ENCODE data around the gene HES7. TPM values are rescaled to one million over a fixed set of nuclear protein-coding genes. Genes with fewer than 3 reads are reported as not detected.

HES7 gene

GRCh38 chr17:8072341-8072728, 51.6 kb downstream of the HES7 start:
- Histone ChIP-seq H3K4me2 (ENCODE audit: low read length) (no peak overlapping the region), H3K4me3 (ENCODE audit: low read length) (no peak overlapping the region), H3K36me3 (ENCODE audit: insufficient read depth, low read length) (no peaks in the 10 kb centered on the region), H3K9me3 (replicated peaks; ENCODE audit: low read length) (no peaks in the 10 kb centered on the region), H3K27me3 (ENCODE audit: control insufficient read depth, insufficient read depth, low read length) (peaks cover 87% of the 10 kb centered on the region), H3K4me1 (ENCODE audit: control insufficient read depth, insufficient read depth, low read length) (peaks cover 12% of the 10 kb centered on the region), H3K9ac (ENCODE audit: low read depth, low read length) (no peak overlapping the region)

- H3K4me3 ChIP-seq (ENCODE audit: low read length): no peak overlapping the region
- H3K9me3 ChIP-seq (replicated peaks; ENCODE audit: low read length): no peaks in the 10 kb centered on the region
- H3K4me1 ChIP-seq (ENCODE audit: control insufficient read depth, insufficient read depth, low read length): peaks cover 12% of the 10 kb centered on the region
- H3K36me3 ChIP-seq (ENCODE audit: insufficient read depth, low read length): no peaks in the 10 kb centered on the region
- no peak overlapping the region for H3K9ac ChIP-seq (ENCODE audit: low read depth, low read length)
- H3K27me3 ChIP-seq (ENCODE audit: control insufficient read depth, insufficient read depth, low read length): peaks cover 88% of the 10 kb centered on the region
- no peak overlapping the region for H3K4me2 ChIP-seq (ENCODE audit: low read length)
Measured at GRCh38 chr17:8071496-8071895, 52.4 kb downstream of the HES7 start.

Small RNA genes lying within 50 kb of the gene (small RNA-seq; reads per million reads assigned to genes)
- gene MIR4314: not detected

Data from skeletal muscle satellite cell (primary cell).